HG03280 (cell line): Measurements from ENCODE around the gene SNX33.
"Not testable (repeated sequence)": the region's sequence is repeated elsewhere in the genome, so short reads cannot be mapped to it uniquely, and the experiment has no call there.

ENCODE experiments used
- ATAC-seq: cut with Tn5 transposase; IDR thresholded peaks from one replicate; pipeline ENCODE4 v1.9.1; 2021; ENCODE audit warnings: mild to moderate bottlenecking, moderate library complexity; ENCODE audit not compliant: unreplicated experiment

Gene SNX33

DNA sequence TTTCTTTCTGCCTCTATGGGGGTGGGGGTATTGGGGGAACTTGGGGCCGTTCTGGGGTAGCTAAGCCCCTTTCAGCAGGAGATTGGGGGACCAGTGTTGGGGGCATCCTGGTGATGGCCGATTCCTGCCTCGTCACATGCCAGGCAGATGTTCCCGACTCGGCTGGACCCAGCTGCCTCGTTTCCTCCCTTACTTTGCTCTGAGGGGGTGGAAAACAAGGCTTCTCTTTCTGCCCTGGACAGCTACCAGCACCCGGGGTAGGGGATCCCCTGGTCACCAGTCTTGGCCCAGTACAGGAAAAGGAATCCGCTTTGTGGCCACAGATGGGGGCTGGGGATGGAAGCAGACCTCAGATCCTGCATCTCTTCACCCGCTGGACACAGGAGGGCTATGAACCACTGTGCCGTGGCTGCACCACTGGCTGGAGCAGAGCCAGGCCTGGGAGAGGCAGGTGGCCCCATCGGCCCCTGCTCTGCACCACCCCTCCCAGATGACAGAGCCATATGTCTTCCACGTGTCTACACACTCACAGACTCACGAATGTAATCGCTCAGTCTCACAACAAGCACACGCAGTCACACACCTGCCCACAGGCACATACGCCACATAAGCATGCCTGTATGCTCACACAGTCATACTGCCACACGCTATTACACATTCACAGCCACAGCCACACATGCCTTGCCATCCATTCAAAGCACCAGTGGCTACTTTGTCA lies 12.4 kb downstream of the SNX33 start:
- ATAC-seq = no peak

DNA sequence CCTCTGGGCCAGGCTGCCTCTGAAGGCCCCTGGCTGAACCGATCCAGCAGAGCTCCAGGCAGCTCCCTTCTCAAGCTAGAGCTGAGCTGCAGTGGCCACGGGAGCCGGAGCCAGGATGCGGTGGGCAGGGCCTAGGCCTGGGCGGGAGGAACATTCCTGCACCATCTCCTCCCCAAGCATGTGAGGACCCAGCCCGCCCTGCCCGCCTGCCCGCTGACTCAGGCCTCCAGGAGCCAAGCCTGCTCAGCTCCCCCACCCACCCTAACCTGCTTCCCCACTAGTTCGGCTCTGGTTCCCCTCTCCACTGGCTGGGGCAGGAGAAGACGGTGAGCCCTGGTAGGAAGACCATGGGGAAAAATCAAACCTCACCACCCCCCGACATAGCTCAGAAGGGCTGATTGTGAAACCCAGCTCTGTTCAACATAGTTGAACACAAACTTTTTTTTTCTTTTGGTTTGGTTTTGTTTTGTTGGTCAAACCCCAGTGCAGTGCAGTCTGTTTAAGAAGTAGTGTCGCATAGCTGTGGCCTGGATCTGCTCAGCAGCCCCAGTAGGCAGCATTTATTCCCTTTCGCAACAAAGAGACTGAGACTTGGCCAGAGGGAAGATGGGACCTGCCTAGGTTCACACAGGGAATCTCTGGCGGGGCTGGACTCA lies 13.5 kb downstream of the SNX33 start:
- ATAC-seq = no peak

DNA sequence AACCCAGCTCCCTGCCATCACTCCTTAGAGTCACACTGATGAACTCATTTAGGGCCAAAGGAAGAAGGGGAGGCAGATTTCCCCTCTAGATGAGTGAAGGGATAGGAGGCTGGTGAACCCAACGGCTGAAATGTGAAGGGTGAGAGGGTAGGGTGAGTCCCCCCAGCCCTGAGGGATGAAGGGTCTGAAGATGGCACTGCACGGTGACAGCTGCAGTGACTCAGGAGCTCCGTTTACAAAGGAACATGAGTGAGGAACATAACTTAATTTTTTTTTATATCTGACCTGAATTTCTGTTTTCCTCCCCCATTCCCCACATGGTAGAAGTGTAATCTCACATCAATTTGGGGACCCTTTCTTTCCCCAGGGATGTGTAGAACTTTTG lies 14.0 kb downstream of the SNX33 start:
- ATAC-seq = no peak

- ATAC-seq = no peak
These were observed 15.3 kb downstream of the SNX33 start for GRCh38 chr15:75662823-75663519.

DNA sequence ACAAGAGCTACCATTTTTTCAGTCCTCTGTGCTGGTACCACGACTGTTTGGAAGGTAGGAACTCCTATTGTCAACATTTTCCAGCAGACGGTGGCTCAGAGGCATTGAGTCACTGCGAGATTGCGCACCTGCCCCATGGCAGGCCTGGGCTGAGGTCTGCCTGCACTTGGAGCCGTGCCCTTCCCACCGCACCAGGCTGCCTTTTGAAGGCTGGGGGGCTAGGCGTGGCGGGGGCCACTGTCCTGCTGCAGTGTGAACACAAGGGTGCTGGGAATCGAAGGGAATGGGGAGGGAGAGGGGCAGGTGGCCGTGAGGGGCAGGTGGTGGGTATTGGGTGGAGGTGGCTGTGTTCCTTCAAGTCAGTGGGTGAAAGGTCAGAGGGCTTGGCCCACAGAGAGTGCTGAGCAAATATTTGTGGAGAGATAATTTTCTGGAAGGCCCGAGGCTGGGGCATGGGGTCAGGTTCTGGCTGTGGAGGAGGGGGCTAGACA lies 16.3 kb downstream of the SNX33 start:
- no peak for ATAC-seq

GRCh38 chr15:75666823-75667501 lies 19.2 kb downstream of the SNX33 start:
- no peak for ATAC-seq

GRCh38 chr15:75669191-75669878 lies 21.6 kb downstream of the SNX33 start:
- ATAC-seq = no peak

GRCh38 chr15:75669879-75670212 lies 22.1 kb downstream of the SNX33 start:
- ATAC-seq = no peak

GRCh38 chr15:75671730-75672602 lies 24.3 kb downstream of the SNX33 start:
- no peak for ATAC-seq

GRCh38 chr15:75672646-75673425 lies 25.1 kb downstream of the SNX33 start:
- no peak for ATAC-seq

DNA sequence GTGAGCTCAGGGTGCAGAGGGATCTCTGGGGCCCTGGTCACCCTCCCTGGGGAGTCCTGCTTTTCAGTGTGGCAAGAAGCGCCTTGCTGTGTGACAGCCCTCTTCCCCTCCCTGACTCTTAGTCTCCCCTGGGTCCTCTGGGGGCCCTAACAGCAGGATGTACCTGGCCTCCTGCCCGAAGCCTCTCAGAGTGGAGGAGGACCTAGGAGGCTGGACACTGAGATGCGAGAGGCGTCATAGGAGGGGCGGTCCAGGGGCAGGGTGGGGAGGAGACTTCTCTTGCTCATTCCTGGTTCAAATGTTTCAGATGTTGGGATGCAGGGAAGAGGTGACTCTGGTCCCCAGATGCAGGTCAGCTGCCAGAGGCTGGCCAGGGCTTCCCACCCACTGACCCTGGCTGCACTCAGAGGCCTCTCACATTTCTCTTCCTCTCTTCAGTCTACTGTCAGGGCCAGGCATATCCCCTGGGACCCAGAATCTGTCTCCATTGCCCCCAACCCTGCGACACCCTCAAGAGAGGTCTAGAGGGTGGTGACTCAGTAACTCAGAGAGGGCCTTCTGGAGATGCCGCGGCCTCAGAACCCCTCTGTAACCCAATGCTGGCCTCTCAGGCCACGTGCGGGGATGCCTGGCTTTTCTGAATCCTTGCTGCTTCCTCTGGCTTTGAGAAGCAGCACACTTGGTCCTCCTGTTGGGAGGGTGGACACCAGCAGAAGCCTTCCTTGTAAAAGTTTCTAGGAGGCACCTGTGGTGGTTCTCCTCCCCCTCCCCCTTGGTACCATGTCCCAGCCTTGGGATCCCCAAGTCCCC lies 25.9 kb downstream of the SNX33 start:
- ATAC-seq = no peak

DNA sequence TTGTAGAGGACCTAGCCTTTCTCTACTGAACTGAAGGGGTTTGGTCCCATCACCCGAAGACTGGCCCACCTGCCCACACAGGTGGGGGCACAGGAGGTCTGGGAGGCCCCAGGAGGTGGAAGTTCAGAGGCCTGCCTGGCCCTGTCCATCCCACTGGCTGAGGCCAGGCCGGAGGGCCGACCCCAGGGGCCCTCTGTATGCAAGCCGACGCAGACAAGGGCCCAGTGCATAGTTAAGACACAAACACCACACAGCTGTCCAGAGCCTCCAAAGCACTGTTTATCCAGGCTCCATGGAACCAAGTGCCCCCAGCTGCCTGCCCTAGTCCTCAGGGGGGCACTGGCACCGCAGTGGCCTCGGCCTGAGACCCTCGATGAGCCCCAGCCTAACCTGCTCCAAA lies 26.7 kb downstream of the SNX33 start:
- no peak for ATAC-seq

- no peak for ATAC-seq
These were observed 28.1 kb downstream of the SNX33 start for GRCh38 chr15:75675579-75676404.

DNA sequence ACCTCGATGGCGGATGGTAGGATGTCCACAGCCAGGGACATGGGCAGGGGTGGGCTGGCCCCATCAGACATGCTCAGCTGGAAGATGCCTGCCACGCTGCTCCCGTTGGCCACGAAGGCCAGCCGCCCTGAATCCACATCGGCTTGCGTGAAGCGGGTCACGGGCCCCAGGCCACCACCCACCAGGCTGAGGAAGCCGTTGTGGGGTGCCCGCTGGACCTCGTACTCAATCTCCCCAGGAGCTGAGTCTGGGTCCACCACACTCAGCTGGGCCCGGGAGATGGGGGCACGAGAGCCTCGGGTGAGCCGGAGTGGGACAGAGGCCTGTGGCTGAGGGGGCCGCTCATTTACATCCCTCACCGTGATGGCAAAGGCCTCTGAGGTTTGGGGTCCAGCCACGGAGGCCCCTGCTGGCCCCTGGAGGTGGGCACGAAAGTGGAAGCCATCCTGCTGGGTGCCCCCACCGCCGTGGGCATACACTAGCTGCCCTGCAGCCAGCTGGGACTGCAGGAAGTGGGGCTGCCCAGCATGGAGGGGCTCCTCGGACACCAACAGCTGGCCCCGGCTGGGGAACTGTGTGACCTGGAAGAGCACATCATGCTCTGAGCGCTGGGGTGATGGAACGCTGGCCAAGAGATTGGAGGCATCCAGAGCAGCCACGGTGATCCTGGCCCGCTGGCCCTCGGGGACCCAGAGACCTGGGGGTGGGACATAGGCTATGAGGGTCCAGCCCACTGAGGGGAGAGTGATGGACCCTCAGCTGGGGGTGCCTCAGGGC lies 29.2 kb downstream of the SNX33 start:
- ATAC-seq = no peak

GRCh38 chr15:75677465-75678323 lies 30.0 kb downstream of the SNX33 start:
- no peak for ATAC-seq

GRCh38 chr15:75678324-75678690 lies 30.6 kb downstream of the SNX33 start:
- ATAC-seq = not testable (repeated sequence)
